ENCODE measurements around the gene KIAA1614. TPM values are rescaled to one million over a fixed set of nuclear protein-coding genes. Genes with fewer than 3 reads are reported as not detected.
"Not testable (repeated sequence)": the region's sequence is repeated elsewhere in the genome, so short reads cannot be mapped to it uniquely, and the experiment has no call there.

KIAA1614 gene
- total RNA-seq, 1 donor: 10.6 TPM

DNA sequence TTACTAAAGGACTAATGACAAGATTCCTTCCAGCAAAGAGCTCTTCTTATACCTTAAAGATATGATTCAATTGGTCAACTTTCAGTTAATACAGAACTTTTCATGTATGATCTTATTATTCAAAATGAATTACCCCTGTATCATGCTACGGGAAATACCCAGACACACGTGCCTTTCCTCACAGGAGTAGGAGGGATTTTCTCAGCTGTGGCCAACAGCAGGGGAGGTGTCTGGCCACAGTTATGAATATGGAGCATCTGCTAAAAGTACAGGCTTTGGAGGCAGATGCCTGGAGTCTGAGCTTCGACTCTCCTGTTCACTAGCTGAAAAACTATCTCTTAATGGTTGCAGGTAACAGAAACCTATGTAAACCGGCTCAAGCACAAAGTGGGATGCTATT, 53.6 kb downstream of the KIAA1614 start:
- no peak overlapping the region for H3K4me3 ChIP-seq (ENCODE audit: low read depth, low read length)
- TF ChIP-seq, protein P1, sequence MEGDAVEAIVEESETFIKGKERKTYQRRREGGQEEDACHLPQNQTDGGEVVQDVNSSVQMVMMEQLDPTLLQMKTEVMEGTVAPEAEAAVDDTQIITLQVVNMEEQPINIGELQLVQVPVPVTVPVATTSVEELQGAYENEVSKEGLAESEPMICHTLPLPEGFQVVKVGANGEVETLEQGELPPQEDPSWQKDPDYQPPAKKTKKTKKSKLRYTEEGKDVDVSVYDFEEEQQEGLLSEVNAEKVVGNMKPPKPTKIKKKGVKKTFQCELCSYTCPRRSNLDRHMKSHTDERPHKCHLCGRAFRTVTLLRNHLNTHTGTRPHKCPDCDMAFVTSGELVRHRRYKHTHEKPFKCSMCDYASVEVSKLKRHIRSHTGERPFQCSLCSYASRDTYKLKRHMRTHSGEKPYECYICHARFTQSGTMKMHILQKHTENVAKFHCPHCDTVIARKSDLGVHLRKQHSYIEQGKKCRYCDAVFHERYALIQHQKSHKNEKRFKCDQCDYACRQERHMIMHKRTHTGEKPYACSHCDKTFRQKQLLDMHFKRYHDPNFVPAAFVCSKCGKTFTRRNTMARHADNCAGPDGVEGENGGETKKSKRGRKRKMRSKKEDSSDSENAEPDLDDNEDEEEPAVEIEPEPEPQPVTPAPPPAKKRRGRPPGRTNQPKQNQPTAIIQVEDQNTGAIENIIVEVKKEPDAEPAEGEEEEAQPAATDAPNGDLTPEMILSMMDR (IDR thresholded peaks at IDR 0.05; ENCODE audit: insufficient read depth, low read length): no peak
- no peak for DNase-seq (ENCODE audit: low read depth)

DNA sequence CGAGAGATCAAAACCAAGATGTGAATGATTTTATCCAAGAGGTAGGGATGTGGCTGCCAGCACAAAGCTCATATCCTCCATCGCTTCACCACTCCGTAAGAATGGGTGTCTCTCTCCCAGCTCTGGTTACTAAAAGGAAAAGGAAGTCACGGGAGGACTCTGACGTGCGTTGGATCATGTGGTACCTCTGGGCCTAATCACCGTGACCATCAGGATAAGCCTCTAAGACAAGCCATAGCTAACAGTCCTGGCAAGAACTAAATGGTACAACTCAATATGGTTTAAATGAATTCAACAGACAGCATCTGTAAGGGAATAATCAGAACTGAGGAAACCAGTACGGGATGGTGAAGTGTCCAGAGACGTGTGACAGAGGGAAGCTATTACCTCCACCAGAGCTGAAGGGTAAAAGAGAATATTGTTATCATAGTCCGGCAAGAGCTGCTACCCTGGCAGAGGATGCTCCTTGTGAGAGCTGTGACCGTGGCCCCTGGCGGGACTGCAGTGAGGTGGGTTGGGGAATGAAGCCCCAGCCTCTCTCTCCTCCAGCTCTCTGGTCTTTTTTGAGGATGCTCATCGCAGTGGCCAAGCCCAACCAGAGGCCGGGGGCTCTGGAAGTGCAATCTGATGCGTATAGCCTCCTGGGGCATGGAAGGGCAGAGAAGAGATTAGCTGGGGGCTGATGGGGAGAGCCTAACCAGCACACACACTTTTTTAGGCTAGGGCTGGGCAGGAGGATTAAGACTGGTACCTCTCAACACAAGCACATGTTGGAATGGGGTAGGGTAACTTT, 54.2 kb downstream of the KIAA1614 start:
- no peak overlapping the region for H3K4me3 ChIP-seq (ENCODE audit: low read depth, low read length)
- TF ChIP-seq, protein P1 (IDR thresholded peaks at IDR 0.05; ENCODE audit: insufficient read depth, low read length): no peak
- no peak for DNase-seq (ENCODE audit: low read depth)

DNA sequence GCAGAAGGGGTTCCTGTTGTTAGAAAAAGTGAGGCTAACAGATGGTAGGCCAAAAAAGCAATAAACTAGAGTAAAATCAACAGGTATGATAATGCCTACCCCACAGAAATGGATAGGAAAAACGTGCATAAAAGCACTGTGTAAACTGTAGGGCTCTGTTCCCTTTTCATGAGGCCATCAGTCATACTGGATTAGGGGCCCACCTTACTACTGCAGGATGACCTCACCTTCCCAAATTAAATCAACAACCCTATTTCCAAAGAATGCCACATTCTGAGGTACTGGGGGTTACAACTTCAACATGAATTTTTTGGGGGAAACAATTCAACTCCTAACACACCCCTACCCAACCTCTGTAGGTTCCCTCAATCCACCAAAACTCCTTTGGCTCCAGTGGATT, 54.9 kb downstream of the KIAA1614 start:
- H3K4me3 ChIP-seq (ENCODE audit: low read depth, low read length): no peak overlapping the region
- DNase-seq (ENCODE audit: low read depth): no peak
- TF ChIP-seq, protein P1 (IDR thresholded peaks at IDR 0.05; ENCODE audit: insufficient read depth, low read length): no peak

DNA sequence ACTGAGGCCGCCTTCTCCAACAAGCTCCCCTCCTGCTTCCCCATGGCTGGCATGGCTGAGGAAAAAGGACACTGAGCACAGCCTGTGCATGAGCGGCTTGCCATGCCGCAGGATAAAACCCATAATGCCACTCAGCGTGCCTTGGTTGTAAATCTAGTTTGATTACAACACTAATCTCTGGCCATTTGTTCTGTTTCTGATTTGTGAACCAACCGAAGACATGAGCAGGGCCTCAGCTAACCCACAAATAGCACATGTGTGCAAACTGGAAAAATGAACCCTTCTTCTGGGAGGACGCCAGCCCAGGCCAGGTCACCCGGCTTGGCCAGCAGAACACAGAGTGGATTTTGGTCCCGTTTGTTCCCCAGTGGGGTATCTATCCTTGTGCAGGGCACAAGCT, 56.1 kb downstream of the KIAA1614 start:
- H3K4me3 ChIP-seq (ENCODE audit: low read depth, low read length); DNase-seq (ENCODE audit: low read depth): not testable (repeated sequence)

DNA sequence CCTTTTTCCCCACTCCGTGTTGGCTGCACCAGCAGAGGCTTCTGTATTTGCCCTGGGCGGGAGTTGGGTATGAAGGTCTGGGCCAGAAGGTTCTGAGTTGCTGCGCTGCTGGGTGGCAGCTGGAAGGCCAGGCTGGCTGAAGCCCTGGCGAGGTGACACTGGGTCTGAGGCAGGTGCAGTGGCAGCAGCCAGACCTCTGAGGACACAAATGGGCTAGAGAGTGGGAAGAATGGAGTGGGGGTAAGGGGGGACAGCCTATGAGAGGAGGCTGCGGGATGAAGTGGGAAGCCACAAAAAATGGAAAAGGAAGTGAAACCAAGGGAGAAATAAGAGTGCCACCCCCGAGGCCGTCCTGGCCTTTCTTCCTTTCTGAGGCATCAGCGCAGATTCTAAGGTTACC, 56.7 kb downstream of the KIAA1614 start:
- TF ChIP-seq, protein P1 (IDR thresholded peaks at IDR 0.05; ENCODE audit: insufficient read depth, low read length): no peak
- no peak overlapping the region for H3K4me3 ChIP-seq (ENCODE audit: low read depth, low read length)
- DNase-seq (ENCODE audit: low read depth): no peak

DNA sequence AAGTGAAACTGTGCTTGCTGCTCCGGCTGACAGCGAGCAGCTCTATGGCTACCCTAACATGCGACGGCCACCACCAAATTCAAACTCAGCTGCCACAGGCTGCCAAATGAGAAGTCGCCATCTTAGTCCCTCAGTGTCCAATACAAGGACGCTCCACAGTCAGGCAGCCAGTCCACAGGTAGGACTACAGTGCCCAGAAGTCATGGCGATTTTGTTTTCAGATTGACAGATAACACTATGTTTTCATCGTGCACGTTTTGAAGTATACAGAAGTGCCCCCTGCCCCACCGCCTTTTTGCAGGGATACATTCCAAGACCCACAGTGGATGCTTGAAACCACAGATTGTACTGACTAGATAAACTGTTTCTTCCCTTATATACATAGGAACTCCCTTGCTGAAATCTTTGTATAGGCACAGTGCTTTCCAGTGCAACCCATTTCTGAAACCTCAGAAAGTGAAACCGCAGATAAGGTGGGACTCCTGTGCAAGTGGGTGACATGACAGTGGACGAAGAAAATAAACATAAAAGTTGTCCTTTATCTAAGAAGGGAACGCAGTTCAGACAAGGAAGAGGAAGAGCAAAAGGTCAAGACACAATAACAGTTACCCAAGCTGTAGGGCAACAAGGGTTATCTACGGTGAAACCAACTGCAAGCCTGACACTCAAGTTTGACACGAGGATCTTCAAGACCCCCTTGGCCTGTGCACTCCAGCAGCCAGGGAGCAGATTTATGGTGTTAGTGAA, 57.8 kb downstream of the KIAA1614 start:
- TF ChIP-seq, protein P1 (IDR thresholded peaks at IDR 0.05; ENCODE audit: insufficient read depth, low read length): no peak
- no peak overlapping the region for H3K4me3 ChIP-seq (ENCODE audit: low read depth, low read length)
- DNase-seq (ENCODE audit: low read depth): no peak

DNA sequence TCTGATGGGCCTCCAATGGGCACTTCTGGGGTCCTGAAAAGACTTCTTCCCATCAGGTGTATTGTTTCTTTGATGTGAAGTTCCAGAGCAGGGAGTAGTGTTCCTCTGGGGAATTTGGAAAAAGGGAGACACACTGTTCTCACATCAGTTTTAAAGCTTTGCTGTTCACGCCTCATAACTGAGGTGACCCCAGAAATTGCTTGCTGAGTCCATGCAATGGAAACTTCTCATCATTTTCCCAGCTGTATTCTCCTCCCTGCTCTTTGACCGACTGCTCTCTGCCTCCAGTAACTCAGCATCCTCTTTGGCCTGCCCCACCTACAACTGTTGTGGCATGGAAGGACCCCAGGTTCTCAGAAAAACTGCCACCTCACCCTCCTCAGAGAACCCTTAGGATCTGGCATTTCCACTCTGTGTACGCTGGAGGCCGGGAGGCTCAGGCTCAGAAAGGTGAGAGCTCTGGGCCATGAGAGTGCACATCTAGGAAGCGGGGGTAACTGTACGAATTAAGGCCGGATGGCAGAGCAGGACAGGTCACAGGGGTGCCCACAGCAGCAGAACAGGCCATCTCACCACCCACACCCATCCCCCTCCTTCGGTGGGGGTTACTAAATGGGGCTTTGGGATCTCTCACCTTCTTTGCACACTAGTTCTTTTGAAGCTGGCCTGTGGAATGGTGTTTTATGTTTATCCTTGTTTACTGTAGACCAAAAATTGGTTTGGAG, 58.7 kb downstream of the KIAA1614 start:
- no peak overlapping the region for H3K4me3 ChIP-seq (ENCODE audit: low read depth, low read length)
- TF ChIP-seq, protein P1 (IDR thresholded peaks at IDR 0.05; ENCODE audit: insufficient read depth, low read length): no peak
- DNase-seq (ENCODE audit: low read depth): no peak
